ENCODE measurements around the gene SSB. TPM values are rescaled to one million over a fixed set of nuclear protein-coding genes. Genes with fewer than 3 reads are reported as not detected.

Gene SSB
- total and polyA plus RNA-seq, 2 donors (not counting 1 experiment from before 2014, with no cell fraction given), result 17.7 to 81.3 TPM

DNA sequence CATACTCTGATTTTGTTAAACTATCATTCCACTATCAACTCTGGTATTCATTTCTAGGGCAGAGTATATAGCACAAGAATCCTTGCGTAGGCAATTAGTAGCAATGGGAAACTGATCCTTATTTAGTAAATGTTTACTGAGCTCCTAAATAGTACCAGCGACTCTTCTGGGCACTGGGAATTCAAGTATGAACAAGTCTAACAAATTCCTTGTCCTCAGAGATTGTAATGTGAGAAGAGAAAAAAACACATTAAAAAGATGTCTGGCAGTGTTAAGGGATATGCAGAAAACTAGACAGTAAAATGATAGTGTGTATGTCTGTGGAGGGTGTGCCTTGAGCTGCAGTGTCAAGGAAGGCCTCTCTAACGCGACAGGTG lies 25.3 kb downstream of the SSB start:
- Histone ChIP-seq H3K4me2 (replicated peaks; ENCODE audit: low read depth, low read length, poor library complexity, severe bottlenecking) (peak overlapping the region; percentile 95), H3K4me3 (ENCODE audit: control extremely low read depth in 1 of 5, extremely low read depth in 1 of 5, insufficient read depth in 1 of 5, low read depth in 2 of 5, low read length in 4 of 5) (peak overlapping the region; percentile 64 to 90 (median 68)), H3K36me3 (replicated peaks in 1 of 2; ENCODE audit: control extremely low read depth in 1 of 2, control insufficient read depth in 1 of 2, extremely low read depth in 1 of 2, insufficient read depth in 2 of 2, low read length in 1 of 2) (peaks cover 0 to 12% of the 10 kb centered on the region in 2 experiments), H4K20me1 (ENCODE audit: control insufficient read depth, insufficient read depth, low read length, poor library complexity, severe bottlenecking) (peaks cover 6% of the 10 kb centered on the region), H3K4me1 (ENCODE audit: control insufficient read depth in 2 of 2, insufficient read depth in 2 of 2, low read length in 2 of 2) (peaks cover 26 to 34% of the 10 kb centered on the region in 2 donors), H3K9me3 (ENCODE audit: control extremely low read depth in 1 of 3, control insufficient read depth in 2 of 3, insufficient read depth in 1 of 3, low read length in 2 of 3) (no peaks in the 10 kb centered on the region), H3K27me3 (replicated peaks in 1 of 4; ENCODE audit: control extremely low read depth in 1 of 4, control insufficient read depth in 3 of 4, insufficient read depth in 4 of 4, low read length in 3 of 4) (no peaks in the 10 kb centered on the region), H3K9ac (ENCODE audit: low read length) (peak overlapping the region; percentile 79), H3K27ac (ENCODE audit: low read length in 2 of 2) (peak overlapping the region in 1 of 2 donors; percentile 73), H3K79me2 (ENCODE audit: control insufficient read depth, insufficient read depth, low read length) (peaks cover 59% of the 10 kb centered on the region), H2AFZ (ENCODE audit: insufficient read depth, low read depth, low read length, poor library complexity, severe bottlenecking) (peak overlapping the region; percentile 98)
- TF ChIP-seq, protein P1, sequence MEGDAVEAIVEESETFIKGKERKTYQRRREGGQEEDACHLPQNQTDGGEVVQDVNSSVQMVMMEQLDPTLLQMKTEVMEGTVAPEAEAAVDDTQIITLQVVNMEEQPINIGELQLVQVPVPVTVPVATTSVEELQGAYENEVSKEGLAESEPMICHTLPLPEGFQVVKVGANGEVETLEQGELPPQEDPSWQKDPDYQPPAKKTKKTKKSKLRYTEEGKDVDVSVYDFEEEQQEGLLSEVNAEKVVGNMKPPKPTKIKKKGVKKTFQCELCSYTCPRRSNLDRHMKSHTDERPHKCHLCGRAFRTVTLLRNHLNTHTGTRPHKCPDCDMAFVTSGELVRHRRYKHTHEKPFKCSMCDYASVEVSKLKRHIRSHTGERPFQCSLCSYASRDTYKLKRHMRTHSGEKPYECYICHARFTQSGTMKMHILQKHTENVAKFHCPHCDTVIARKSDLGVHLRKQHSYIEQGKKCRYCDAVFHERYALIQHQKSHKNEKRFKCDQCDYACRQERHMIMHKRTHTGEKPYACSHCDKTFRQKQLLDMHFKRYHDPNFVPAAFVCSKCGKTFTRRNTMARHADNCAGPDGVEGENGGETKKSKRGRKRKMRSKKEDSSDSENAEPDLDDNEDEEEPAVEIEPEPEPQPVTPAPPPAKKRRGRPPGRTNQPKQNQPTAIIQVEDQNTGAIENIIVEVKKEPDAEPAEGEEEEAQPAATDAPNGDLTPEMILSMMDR (IDR thresholded peaks at IDR 0.05), result no peak
- no peak for TF ChIP-seq EZH2 (IDR thresholded peaks at IDR 0.05; ENCODE audit: borderline replicate concordance, insufficient read depth, low read depth, low read length, poor library complexity, severe bottlenecking)
- Mint-ChIP-seq H3K27me3 (no peaks in the 10 kb centered on the region), H3K4me1 (peaks cover 45% of the 10 kb centered on the region), H3K27ac (peak overlapping the region; percentile 60), H3K4me3 (peak overlapping the region; percentile 90), H3K9me3 (ENCODE audit: insufficient read depth) (no peaks in the 10 kb centered on the region)
- CTCF ChIA-PET, result interaction anchor here (0.7 to 1.8 kb wide), 7 partner anchors 11 to 106 kb away, joined by 3 to 6 read pairs (median 3); no protein-coding TSS in a partner anchor
- intact Hi-C loops (cut with micrococcal nuclease), result loop anchor here (1.0 to 2.0 kb wide), 3 partner anchors 13 to 104 kb away; no protein-coding TSS in a partner anchor
- ATAC-seq (ENCODE audit: low read depth) (no peak), DNase-seq (no peak)
- POLR2A ChIA-PET, result interaction anchor here (1.2 to 1.8 kb wide), 2 partner anchors 25 to 239 kb away, joined by 3 to 6 read pairs; partner anchors contain the start of gene SSB
- WGBS (ENCODE audit: insufficient coverage), result no CpG with 5 or more reads among the region's 4 CpGs

All from B cell (primary cell).